Vagina (tissue), 2 donors: Measurements from ENCODE around the gene ZNF785.

Experiments used
- POLR2A ChIP-seq, 2 donors: fragments of 450-650 bp; IDR thresholded peaks; one replicate each; pipeline ENCODE4 v1.6.1; 2017; ENCODE audit warnings: antibody characterized with exemption in 2 of 2, mild to moderate bottlenecking in 2 of 2, moderate library complexity in 2 of 2
- POLR2AphosphoS5 ChIP-seq, 2 donors: sonication (generic); formaldehyde crosslinking; IDR thresholded peaks; one replicate each; pipeline ENCODE4 v1.9.0; 2017; ENCODE audit warnings: antibody characterized with exemption in 2 of 2, mild to moderate bottlenecking in 2 of 2, low read depth in 1 of 2; ENCODE audit not compliant: insufficient read depth in 1 of 2
- TF ChIP-seq, protein P1 (sequence below), 3 experiments: fragments of 450-650 bp in 2 of 3; fragments of 200-600 bp in 1 of 3; sonication (generic) in 1 of 3; IDR thresholded peaks; one replicate each; pipeline ENCODE4 v1.5.1; 2017 to 2019; ENCODE audit warnings: antibody characterized with exemption in 3 of 3, mild to moderate bottlenecking in 2 of 3, moderate library complexity in 2 of 3

DNA sequence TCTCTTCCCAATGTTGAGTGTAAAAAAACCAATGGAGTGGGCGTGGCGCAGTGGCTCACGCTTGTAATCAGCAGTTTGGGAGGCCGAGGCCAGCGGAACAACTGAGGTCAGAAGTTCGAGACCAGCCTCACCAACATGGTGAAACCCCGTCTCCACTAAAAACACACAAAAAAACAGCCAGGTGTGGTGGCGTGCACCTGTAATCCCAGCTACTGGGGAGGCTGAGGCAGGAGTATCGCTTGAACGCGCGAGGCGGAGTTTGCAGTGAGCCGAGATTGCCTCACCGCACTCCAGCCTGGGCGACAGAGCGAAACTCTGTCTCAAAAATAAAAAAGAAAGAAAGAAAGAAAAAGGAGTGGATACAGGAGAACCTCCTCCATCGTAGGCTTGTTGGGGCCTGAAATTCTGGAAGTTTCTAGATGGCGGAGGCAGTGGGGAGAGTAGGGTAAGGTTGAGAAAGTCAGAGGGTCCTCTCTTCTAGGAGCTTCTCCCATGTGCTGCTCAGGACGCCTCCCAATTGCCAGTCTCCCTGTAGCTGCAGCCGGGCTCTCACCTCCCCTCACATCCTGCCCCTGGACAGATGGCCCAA is 26.6 kb downstream of the ZNF785 start:
- TF ChIP-seq, protein P1, sequence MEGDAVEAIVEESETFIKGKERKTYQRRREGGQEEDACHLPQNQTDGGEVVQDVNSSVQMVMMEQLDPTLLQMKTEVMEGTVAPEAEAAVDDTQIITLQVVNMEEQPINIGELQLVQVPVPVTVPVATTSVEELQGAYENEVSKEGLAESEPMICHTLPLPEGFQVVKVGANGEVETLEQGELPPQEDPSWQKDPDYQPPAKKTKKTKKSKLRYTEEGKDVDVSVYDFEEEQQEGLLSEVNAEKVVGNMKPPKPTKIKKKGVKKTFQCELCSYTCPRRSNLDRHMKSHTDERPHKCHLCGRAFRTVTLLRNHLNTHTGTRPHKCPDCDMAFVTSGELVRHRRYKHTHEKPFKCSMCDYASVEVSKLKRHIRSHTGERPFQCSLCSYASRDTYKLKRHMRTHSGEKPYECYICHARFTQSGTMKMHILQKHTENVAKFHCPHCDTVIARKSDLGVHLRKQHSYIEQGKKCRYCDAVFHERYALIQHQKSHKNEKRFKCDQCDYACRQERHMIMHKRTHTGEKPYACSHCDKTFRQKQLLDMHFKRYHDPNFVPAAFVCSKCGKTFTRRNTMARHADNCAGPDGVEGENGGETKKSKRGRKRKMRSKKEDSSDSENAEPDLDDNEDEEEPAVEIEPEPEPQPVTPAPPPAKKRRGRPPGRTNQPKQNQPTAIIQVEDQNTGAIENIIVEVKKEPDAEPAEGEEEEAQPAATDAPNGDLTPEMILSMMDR (IDR thresholded peaks at IDR 0.05): no peak
- peak in 1 of 2 donors; percentile 17 for TF ChIP-seq POLR2A (IDR thresholded peaks at IDR 0.05)
- no peak for TF ChIP-seq POLR2AphosphoS5 (IDR thresholded peaks at IDR 0.05; ENCODE audit: insufficient read depth in 1 of 2, low read depth in 1 of 2)
